Thyroid gland (tissue), 4 donors: ENCODE data around the gene NDUFA13.

Source experiments
- CTCF ChIP-seq, 6 experiments: fragments of 200-600 bp in 3 of 6; fragments of 450-650 bp in 3 of 6; sonication (generic) in 3 of 6; IDR thresholded peaks; one replicate each; pipeline ENCODE4 v1.5.1; 2016 to 2019; ENCODE audit warnings: antibody characterized with exemption in 6 of 6, mild to moderate bottlenecking in 2 of 6, inconsistent platforms in 1 of 6, moderate library complexity in 1 of 6
- POLR2A ChIP-seq, 2 donors: fragments of 450-650 bp; IDR thresholded peaks; one replicate each; pipeline ENCODE4 v1.6.1; 2017; ENCODE audit warnings: antibody characterized with exemption in 2 of 2, mild to moderate bottlenecking in 2 of 2, moderate library complexity in 1 of 2

- TF ChIP-seq CTCF (IDR thresholded peaks at IDR 0.05) (no peak), POLR2A (IDR thresholded peaks at IDR 0.05) (no peak)
These were observed 24.6 kb upstream of the NDUFA13 start for GRCh38 chr19:19491321-19492025.
